ENCODE results near the gene EXOC7. TPM values are rescaled to one million over a fixed set of nuclear protein-coding genes. Genes with fewer than 3 reads are reported as not detected.

EXOC7 gene
- total RNA-seq, 4 donors from 2014 or later: 88.0 to 143 (median 105) TPM

GRCh38 chr17:76088868-76089576 lies 14.6 kb downstream of the EXOC7 start:
- peaks cover 0 to 59% (median 28%) of the 10 kb centered on the region in 4 donors for H3K36me3 ChIP-seq
- H3K9me3 ChIP-seq: no peaks in the 10 kb centered on the region
- in situ Hi-C loops (cut with MboI; ENCODE audit: low pct_ligation_motif_present in 1 of 4, low pct_unique_long_range_greater_than_20kb in 1 of 4, low sequenced_read_pairs in 3 of 4): no loop called here
- intact Hi-C loops (cut with DNase I; ENCODE audit: low total_unique reads): no loop called here
- TF ChIP-seq POLR2AphosphoS5 (IDR thresholded peaks at IDR 0.05): no peak
- TF ChIP-seq EP300 (IDR thresholded peaks at IDR 0.05; ENCODE audit: low read depth): no peak
- TF ChIP-seq POLR2A (IDR thresholded peaks at IDR 0.05): no peak
- no peak for TF ChIP-seq CTCF (IDR thresholded peaks at IDR 0.05)
- no peaks in the 10 kb centered on the region for H3K27me3 ChIP-seq
- H3K4me3 ChIP-seq: no peak overlapping the region
- no peak for DNase-seq
- 89% methylated on average over 16 of the region's 25 CpGs; no CpG with 5 or more reads in 1 of the 2 donors for WGBS, 2 donors (ENCODE audit: low coverage in 1 of 2)
- no peaks in the 10 kb centered on the region for H3K4me1 ChIP-seq
- no peak overlapping the region for H3K27ac ChIP-seq

- Histone ChIP-seq H3K4me3 (no peak overlapping the region), H3K4me1 (no peaks in the 10 kb centered on the region), H3K27me3 (no peaks in the 10 kb centered on the region), H3K27ac (no peak overlapping the region), H3K36me3 (peaks cover 0 to 52% (median 24%) of the 10 kb centered on the region in 4 donors), H3K9me3 (no peaks in the 10 kb centered on the region)
- in situ Hi-C loops (cut with MboI; ENCODE audit: low pct_ligation_motif_present in 1 of 4, low pct_unique_long_range_greater_than_20kb in 1 of 4, low sequenced_read_pairs in 3 of 4): no loop called here
- intact Hi-C loops (cut with DNase I; ENCODE audit: low total_unique reads): no loop called here
- no peak for DNase-seq
- TF ChIP-seq POLR2AphosphoS5 (IDR thresholded peaks at IDR 0.05) (no peak), CTCF (IDR thresholded peaks at IDR 0.05) (no peak), POLR2A (IDR thresholded peaks at IDR 0.05) (no peak), EP300 (IDR thresholded peaks at IDR 0.05; ENCODE audit: low read depth) (no peak)
- 83 to 86% methylated on average over 4 to 25 of the region's 25 CpGs for WGBS, 2 donors (ENCODE audit: low coverage in 1 of 2)
Observed at GRCh38 chr17:76088041-76088867, 15.3 kb downstream of the EXOC7 start.

GRCh38 chr17:76087531-76087930 lies 16.1 kb downstream of the EXOC7 start:
- 98% methylated on average over 6 of the region's 11 CpGs; no CpG with 5 or more reads in 1 of the 2 donors for WGBS, 2 donors (ENCODE audit: low coverage in 1 of 2)
- H3K4me3 ChIP-seq: no peak overlapping the region
- peaks cover 0 to 46% (median 23%) of the 10 kb centered on the region in 4 donors for H3K36me3 ChIP-seq

More at GRCh38 chr17:76087531-76087930, 16.1 kb downstream of the EXOC7 start:
- Histone ChIP-seq H3K27ac (no peak overlapping the region), H3K27me3 (no peaks in the 10 kb centered on the region), H3K9me3 (no peaks in the 10 kb centered on the region), H3K4me1 (no peaks in the 10 kb centered on the region)
- DNase-seq: no peak
- intact Hi-C loops (cut with DNase I; ENCODE audit: low total_unique reads): no loop called here
- TF ChIP-seq EP300 (IDR thresholded peaks at IDR 0.05; ENCODE audit: low read depth): no peak
- no peak for TF ChIP-seq POLR2A (IDR thresholded peaks at IDR 0.05)
- TF ChIP-seq POLR2AphosphoS5 (IDR thresholded peaks at IDR 0.05): no peak
- TF ChIP-seq CTCF (IDR thresholded peaks at IDR 0.05): no peak
- in situ Hi-C loops (cut with MboI; ENCODE audit: low pct_ligation_motif_present in 1 of 4, low pct_unique_long_range_greater_than_20kb in 1 of 4, low sequenced_read_pairs in 3 of 4): no loop called here
